ENCODE results near the gene DGKA. TPM values are rescaled to one million over a fixed set of nuclear protein-coding genes. Genes with fewer than 3 reads are reported as not detected.
A peak's percentile ranks its signal among the peaks of the same experiment; 100 is the strongest.

The DGKA gene
- total and polyA plus RNA-seq, 2 of the 13 experiments (the other 11 are each of a cell fraction or from before 2014, with no cell fraction given), result 2.4 to 5.4 TPM

- no peak for TF ChIP-seq ZSCAN9 (CRISPR knock-in tag; IDR thresholded peaks at IDR 0.05; ENCODE audit: borderline replicate concordance)
- no peak for TF ChIP-seq SP1 (IDR thresholded peaks at IDR 0.05)
- no peak for TF ChIP-seq SP1 (CRISPR knock-in tag; IDR thresholded peaks at IDR 0.05)
- TF ChIP-seq GABPB1 (CRISPR knock-in tag; IDR thresholded peaks at IDR 0.05), result peak; percentile 49
- TF ChIP-seq MBD4 (IDR thresholded peaks at IDR 0.05; ENCODE audit: borderline replicate concordance, low read length), result no peak
- no peak for TF ChIP-seq FOXM1 (CRISPR knock-in tag; IDR thresholded peaks at IDR 0.05)
- TF ChIP-seq ZNF678 (CRISPR knock-in tag; IDR thresholded peaks at IDR 0.05), result no peak
- TF ChIP-seq ZNF543 (CRISPR knock-in tag; IDR thresholded peaks at IDR 0.05), result no peak
- no peak for TF ChIP-seq FOXP4 (CRISPR knock-in tag; IDR thresholded peaks at IDR 0.05)
- peak; percentile 64; the same call in 1 of the 2 replicates for TF ChIP-seq ETV5 (CRISPR knock-in tag; IDR thresholded peaks at IDR 0.05; ENCODE audit: borderline replicate concordance)
- 0 out of 2 replicates have a peak, but pooled peaks have one; percentile 36 for TF ChIP-seq BRD4 (CRISPR knock-in tag; IDR thresholded peaks at IDR 0.05)
- TF ChIP-seq NKX3-1 (CRISPR knock-in tag; IDR thresholded peaks at IDR 0.05), result no peak
- TF ChIP-seq ZNF589 (CRISPR knock-in tag; conservative IDR thresholded peaks at IDR 0.05), result no peak
- no peak for TF ChIP-seq NR0B2 (CRISPR knock-in tag; IDR thresholded peaks at IDR 0.05)
- no peak for TF ChIP-seq HNRNPL (IDR thresholded peaks at IDR 0.05; ENCODE audit: low read depth, low read length)
- TF ChIP-seq TOE1 (CRISPR knock-in tag; IDR thresholded peaks at IDR 0.05), result no peak
- no peak for TF ChIP-seq RNF219 (CRISPR knock-in tag; IDR thresholded peaks at IDR 0.05)
- TF ChIP-seq, protein P1, sequence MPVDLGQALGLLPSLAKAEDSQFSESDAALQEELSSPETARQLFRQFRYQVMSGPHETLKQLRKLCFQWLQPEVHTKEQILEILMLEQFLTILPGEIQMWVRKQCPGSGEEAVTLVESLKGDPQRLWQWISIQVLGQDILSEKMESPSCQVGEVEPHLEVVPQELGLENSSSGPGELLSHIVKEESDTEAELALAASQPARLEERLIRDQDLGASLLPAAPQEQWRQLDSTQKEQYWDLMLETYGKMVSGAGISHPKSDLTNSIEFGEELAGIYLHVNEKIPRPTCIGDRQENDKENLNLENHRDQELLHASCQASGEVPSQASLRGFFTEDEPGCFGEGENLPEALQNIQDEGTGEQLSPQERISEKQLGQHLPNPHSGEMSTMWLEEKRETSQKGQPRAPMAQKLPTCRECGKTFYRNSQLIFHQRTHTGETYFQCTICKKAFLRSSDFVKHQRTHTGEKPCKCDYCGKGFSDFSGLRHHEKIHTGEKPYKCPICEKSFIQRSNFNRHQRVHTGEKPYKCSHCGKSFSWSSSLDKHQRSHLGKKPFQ (CRISPR knock-in tag; IDR thresholded peaks at IDR 0.05; ENCODE audit: insufficient replicate concordance), result no peak
- no peak for TF ChIP-seq SATB2 (CRISPR knock-in tag; IDR thresholded peaks at IDR 0.05)
- no peak for TF ChIP-seq POLR2AphosphoS5 (IDR thresholded peaks at IDR 0.05; ENCODE audit: low read depth, low read length)
- TF ChIP-seq ZNF251 (CRISPR knock-in tag; IDR thresholded peaks at IDR 0.05), result no peak
- TF ChIP-seq, protein P2, sequence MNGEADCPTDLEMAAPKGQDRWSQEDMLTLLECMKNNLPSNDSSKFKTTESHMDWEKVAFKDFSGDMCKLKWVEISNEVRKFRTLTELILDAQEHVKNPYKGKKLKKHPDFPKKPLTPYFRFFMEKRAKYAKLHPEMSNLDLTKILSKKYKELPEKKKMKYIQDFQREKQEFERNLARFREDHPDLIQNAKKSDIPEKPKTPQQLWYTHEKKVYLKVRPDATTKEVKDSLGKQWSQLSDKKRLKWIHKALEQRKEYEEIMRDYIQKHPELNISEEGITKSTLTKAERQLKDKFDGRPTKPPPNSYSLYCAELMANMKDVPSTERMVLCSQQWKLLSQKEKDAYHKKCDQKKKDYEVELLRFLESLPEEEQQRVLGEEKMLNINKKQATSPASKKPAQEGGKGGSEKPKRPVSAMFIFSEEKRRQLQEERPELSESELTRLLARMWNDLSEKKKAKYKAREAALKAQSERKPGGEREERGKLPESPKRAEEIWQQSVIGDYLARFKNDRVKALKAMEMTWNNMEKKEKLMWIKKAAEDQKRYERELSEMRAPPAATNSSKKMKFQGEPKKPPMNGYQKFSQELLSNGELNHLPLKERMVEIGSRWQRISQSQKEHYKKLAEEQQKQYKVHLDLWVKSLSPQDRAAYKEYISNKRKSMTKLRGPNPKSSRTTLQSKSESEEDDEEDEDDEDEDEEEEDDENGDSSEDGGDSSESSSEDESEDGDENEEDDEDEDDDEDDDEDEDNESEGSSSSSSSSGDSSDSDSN (CRISPR knock-in tag; IDR thresholded peaks at IDR 0.05), result 0 out of 2 replicates have a peak, but pooled peaks have one; percentile 18
- no peak for TF ChIP-seq NR3C1 (CRISPR knock-in tag; IDR thresholded peaks at IDR 0.05)
Measured at GRCh38 chr12:55940065-55940732, 9.2 kb downstream of the DGKA start (continued).
